ENCODE results near the gene TPO.
"Not testable (repeated sequence)": the region's sequence is repeated elsewhere in the genome, so short reads cannot be mapped to it uniquely, and the experiment has no call there.

TPO gene

GRCh38 chr2:1405967-1406366 lies 7.3 kb upstream of the TPO start:
- no peak for DNase-seq

- no peak for DNase-seq
Measured at GRCh38 chr2:1406434-1406833, 6.8 kb upstream of the TPO start.

- no peak for DNase-seq
Measured at GRCh38 chr2:1407950-1408675, 5.2 kb upstream of the TPO start.

GRCh38 chr2:1414121-1414520 lies 858 bp downstream of the TPO start:
- no peak for DNase-seq

GRCh38 chr2:1414901-1415300 lies 1.6 kb downstream of the TPO start:
- not testable (repeated sequence) for DNase-seq

GRCh38 chr2:1415501-1415900 lies 2.2 kb downstream of the TPO start:
- DNase-seq: no peak

GRCh38 chr2:1418566-1418965 lies 5.3 kb downstream of the TPO start:
- no peak for DNase-seq

GRCh38 chr2:1420746-1421480 lies 7.7 kb downstream of the TPO start:
- no peak for DNase-seq

- DNase-seq: no peak
Measured at GRCh38 chr2:1421731-1422130, 8.5 kb downstream of the TPO start.

GRCh38 chr2:1422131-1422530 lies 8.9 kb downstream of the TPO start:
- no peak for DNase-seq

GRCh38 chr2:1422716-1423285 lies 9.5 kb downstream of the TPO start:
- DNase-seq: no peak

GRCh38 chr2:1427086-1427485 lies 13.8 kb downstream of the TPO start:
- no peak for DNase-seq

GRCh38 chr2:1429895-1430294 lies 16.6 kb downstream of the TPO start:
- no peak for DNase-seq

- DNase-seq: no peak
Measured at GRCh38 chr2:1430491-1430890, 17.2 kb downstream of the TPO start.

GRCh38 chr2:1431886-1432400 lies 18.7 kb downstream of the TPO start:
- no peak for DNase-seq

GRCh38 chr2:1432726-1433125 lies 19.5 kb downstream of the TPO start:
- DNase-seq: no peak

GRCh38 chr2:1436369-1436768 lies 23.1 kb downstream of the TPO start:
- DNase-seq: no peak

- DNase-seq: no peak
Measured at GRCh38 chr2:1437101-1437500, 23.8 kb downstream of the TPO start.

- no peak for DNase-seq
Measured at GRCh38 chr2:1437537-1437936, 24.3 kb downstream of the TPO start.

- no peak for DNase-seq
Measured at GRCh38 chr2:1438972-1439371, 25.7 kb downstream of the TPO start.

GRCh38 chr2:1440581-1440980 lies 27.3 kb downstream of the TPO start:
- no peak for DNase-seq

- no peak for DNase-seq
Measured at GRCh38 chr2:1446301-1446700, 33.0 kb downstream of the TPO start.

GRCh38 chr2:1448009-1448408 lies 34.7 kb downstream of the TPO start:
- DNase-seq: no peak

- DNase-seq: no peak
Measured at GRCh38 chr2:1450915-1451314, 37.7 kb downstream of the TPO start.
